Activated CD4-positive, alpha-beta T cell treated with anti-CD3 and anti-CD28 coated beads for 4 hours (primary cell): ENCODE data around the gene SVOP.
"Not testable (repeated sequence)": the region's sequence is repeated elsewhere in the genome, so short reads cannot be mapped to it uniquely, and the experiment has no call there.

Experiments
- DNase-seq, 2 donors: peaks; one replicate each; pipeline ENCODE4 v3.0.0-alpha.2; 2020

Gene SVOP

GRCh38 chr12:109029411-109029810 is 8.5 kb upstream of the SVOP start:
- no peak for DNase-seq

- not testable (repeated sequence) for DNase-seq
These were observed 7.8 kb upstream of the SVOP start for GRCh38 chr12:109028624-109029023.

- no peak for DNase-seq
These were observed 6.9 kb upstream of the SVOP start for GRCh38 chr12:109027767-109028166.

GRCh38 chr12:109020146-109020795 is 597 bp downstream of the SVOP start:
- DNase-seq: no peak

GRCh38 chr12:109018296-109018695 is 2.6 kb downstream of the SVOP start:
- no peak for DNase-seq

- DNase-seq: no peak
These were observed 3.9 kb downstream of the SVOP start for GRCh38 chr12:109016978-109017377.

GRCh38 chr12:109016016-109016415 is 4.9 kb downstream of the SVOP start:
- DNase-seq: no peak

GRCh38 chr12:109014984-109015765 is 5.7 kb downstream of the SVOP start:
- DNase-seq: no peak

- DNase-seq: no peak
These were observed 10.6 kb downstream of the SVOP start for GRCh38 chr12:109010259-109010658.

- no peak for DNase-seq
These were observed 11.1 kb downstream of the SVOP start for GRCh38 chr12:109009766-109010165.

GRCh38 chr12:109004017-109004416 is 16.9 kb downstream of the SVOP start:
- no peak for DNase-seq

- DNase-seq: no peak
These were observed 24.5 kb downstream of the SVOP start for GRCh38 chr12:108996320-108996719.

- DNase-seq: no peak
These were observed 25.4 kb downstream of the SVOP start for GRCh38 chr12:108995370-108995992.

- not testable (repeated sequence) for DNase-seq
These were observed 30.8 kb downstream of the SVOP start for GRCh38 chr12:108990103-108990502.

GRCh38 chr12:108989376-108989775 is 31.5 kb downstream of the SVOP start:
- no peak for DNase-seq

- no peak for DNase-seq
These were observed 35.1 kb downstream of the SVOP start for GRCh38 chr12:108985750-108986149.

- DNase-seq: no peak
These were observed 37.6 kb downstream of the SVOP start for GRCh38 chr12:108983227-108983626.

- DNase-seq: no peak
These were observed 38.1 kb downstream of the SVOP start for GRCh38 chr12:108982621-108983219.

- no peak for DNase-seq
These were observed 39.0 kb downstream of the SVOP start for GRCh38 chr12:108981835-108982234.

- DNase-seq: no peak
These were observed 39.8 kb downstream of the SVOP start for GRCh38 chr12:108980831-108981618.

GRCh38 chr12:108977360-108977759 is 43.5 kb downstream of the SVOP start:
- DNase-seq: no peak

- no peak for DNase-seq
These were observed 45.8 kb downstream of the SVOP start for GRCh38 chr12:108975024-108975593.
